HEK293 (cell line): ENCODE results near the gene MBP.
A peak's percentile ranks its signal among the peaks of the same experiment; 100 is the strongest.

ENCODE experiments used
- CTCF ChIA-PET: fragments of 350-600 bp; formaldehyde crosslinking; extraction: SDS; loops from one replicate; lab custom pipeline; 2021; ENCODE audit warnings: antibody characterized with exemption; lab: Yijun Ruan, JAX
- POLR2A ChIA-PET: fragments of 300-600 bp; formaldehyde crosslinking; extraction: SDS; loops from one replicate; lab custom pipeline; 2020; ENCODE audit warnings: antibody characterized with exemption, inconsistent platforms; lab: Yijun Ruan, JAX
- H3K27ac ChIP-seq: fragments of 200-500 bp; sonication (Bioruptor generic); 2 replicates; pipeline ENCODE4 v1.5.1; 2014; ENCODE audit warnings: low read depth, low read length, control low read depth, inconsistent platforms; ENCODE audit errors: extremely low read depth
- H3K36me3 ChIP-seq, 2 experiments: fragments of 200-500 bp in 1 of 2; sonication (Bioruptor generic) in 1 of 2; 1 replicate in 1 of 2; 2 replicates in 1 of 2; pipeline ENCODE4 v1.5.1; 2014 to 2017; ENCODE audit warnings: inconsistent platforms in 2 of 2, low read length in 2 of 2; ENCODE audit not compliant: control insufficient read depth in 2 of 2, insufficient read depth in 1 of 2
- H3K4me1 ChIP-seq: fragments of 200-500 bp; sonication (Bioruptor generic); 2 replicates; pipeline ENCODE4 v1.5.1; 2014; ENCODE audit warnings: mild to moderate bottlenecking, low read length, inconsistent platforms; ENCODE audit not compliant: control insufficient read depth, insufficient read depth
- H3K4me3 ChIP-seq: 2 replicates; pipeline ENCODE4 v1.5.1; 2011; ENCODE audit warnings: low read depth, mild to moderate bottlenecking, control low read depth, low read length, moderate library complexity
- H3K9me3 ChIP-seq: fragments of 200-500 bp; sonication (Bioruptor generic); 2 replicates; pipeline ENCODE4 v1.5.1; 2014; ENCODE audit warnings: low read depth, low read length, inconsistent platforms; ENCODE audit not compliant: control insufficient read depth, insufficient read depth
- OVOL3 ChIP-seq: fragments of 450-650 bp; formaldehyde crosslinking; IDR thresholded peaks from 2 replicates; pipeline ENCODE4 v1.5.1; 2016; ENCODE audit warnings: missing biosample characterization, missing genetic modification characterization
- ZNF112 ChIP-seq: fragments of 450-650 bp; formaldehyde crosslinking; IDR thresholded peaks from 2 replicates; pipeline ENCODE4 v1.5.0; 2017; ENCODE audit warnings: missing biosample characterization, missing genetic modification characterization
- ZNF521 ChIP-seq: fragments of 450-650 bp; formaldehyde crosslinking; IDR thresholded peaks from 2 replicates; pipeline ENCODE4 v1.5.1; 2017; ENCODE audit warnings: missing biosample characterization, mild to moderate bottlenecking, missing genetic modification characterization
- TF ChIP-seq, protein P1 (sequence below): sonication (generic); formaldehyde crosslinking; IDR thresholded peaks from 2 replicates; pipeline ENCODE4 v1.8.1; 2022; ENCODE audit warnings: mild to moderate bottlenecking, moderate library complexity, missing genetic modification reagents
- TF ChIP-seq, protein P2 (sequence below): fragments of 450-650 bp; formaldehyde crosslinking; IDR thresholded peaks from 2 replicates; pipeline ENCODE4 v1.5.1; 2016; ENCODE audit warnings: missing biosample characterization, missing genetic modification characterization
- TF ChIP-seq, protein P3 (sequence below): fragments of 450-650 bp; formaldehyde crosslinking; IDR thresholded peaks from 2 replicates; pipeline ENCODE4 v1.5.1; 2016; ENCODE audit warnings: missing biosample characterization, missing genetic modification characterization, low read depth
- TF ChIP-seq, protein P4 (sequence below): fragments of 450-650 bp; formaldehyde crosslinking; IDR thresholded peaks from 2 replicates; pipeline ENCODE4 v1.5.1; 2016; ENCODE audit warnings: missing biosample characterization, missing genetic modification characterization
- TF ChIP-seq, protein P5 (sequence below): fragments of 450-650 bp; formaldehyde crosslinking; IDR thresholded peaks from 2 replicates; pipeline ENCODE4 v1.5.1; 2016; ENCODE audit warnings: missing biosample characterization, missing genetic modification characterization

Gene MBP

DNA sequence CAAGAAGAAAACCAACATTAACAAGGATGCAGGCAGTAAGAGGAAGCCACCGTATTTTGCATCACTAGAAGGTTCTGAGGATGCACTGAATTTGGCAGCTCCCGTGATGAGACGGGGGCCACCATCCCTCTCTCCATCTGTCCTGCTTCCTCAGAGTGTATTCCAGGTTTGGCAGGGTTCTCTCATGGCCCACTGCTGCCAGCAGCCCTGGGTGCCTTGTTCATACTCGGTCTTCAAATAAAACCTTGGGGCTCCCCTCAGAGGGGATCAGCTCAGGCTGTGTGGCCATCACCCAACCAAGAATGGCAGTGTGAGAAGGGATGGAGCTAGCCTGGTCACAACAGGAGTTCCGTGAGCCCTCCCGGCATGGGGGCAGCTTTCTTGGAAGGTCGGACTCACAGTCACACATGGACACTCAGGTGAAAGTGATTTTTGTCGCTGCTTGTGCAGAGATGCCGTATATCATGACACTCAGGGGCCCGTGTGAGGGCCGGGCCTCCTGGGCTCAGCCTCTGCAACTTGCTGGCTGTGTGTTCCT lies 12.8 kb upstream of the MBP start:
- Histone ChIP-seq H3K9me3 (no peaks in the 10 kb centered on the region; the same call in 1 of the 2 replicates), H3K36me3 (no peaks in the 10 kb centered on the region), H3K27ac (no peak overlapping the region), H3K4me3 (no peak overlapping the region), H3K4me1 (no peaks in the 10 kb centered on the region)
- ChIA-PET CTCF (no interaction called here), POLR2A (interaction anchor here (1.8 kb wide), 1 partner anchor 12 kb away, joined by 4 read pairs; the partner anchor contains the start of gene MBP)
- TF ChIP-seq ZNF521 (tag by site-specific recombination) (no peak), OVOL3 (tag by site-specific recombination) (no peak)
- TF ChIP-seq, protein P1, sequence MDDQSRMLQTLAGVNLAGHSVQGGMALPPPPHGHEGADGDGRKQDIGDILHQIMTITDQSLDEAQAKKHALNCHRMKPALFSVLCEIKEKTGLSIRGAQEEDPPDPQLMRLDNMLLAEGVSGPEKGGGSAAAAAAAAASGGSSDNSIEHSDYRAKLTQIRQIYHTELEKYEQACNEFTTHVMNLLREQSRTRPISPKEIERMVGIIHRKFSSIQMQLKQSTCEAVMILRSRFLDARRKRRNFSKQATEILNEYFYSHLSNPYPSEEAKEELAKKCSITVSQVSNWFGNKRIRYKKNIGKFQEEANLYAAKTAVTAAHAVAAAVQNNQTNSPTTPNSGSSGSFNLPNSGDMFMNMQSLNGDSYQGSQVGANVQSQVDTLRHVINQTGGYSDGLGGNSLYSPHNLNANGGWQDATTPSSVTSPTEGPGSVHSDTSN (CRISPR knock-in tag), result no peak
- TF ChIP-seq, protein P2, sequence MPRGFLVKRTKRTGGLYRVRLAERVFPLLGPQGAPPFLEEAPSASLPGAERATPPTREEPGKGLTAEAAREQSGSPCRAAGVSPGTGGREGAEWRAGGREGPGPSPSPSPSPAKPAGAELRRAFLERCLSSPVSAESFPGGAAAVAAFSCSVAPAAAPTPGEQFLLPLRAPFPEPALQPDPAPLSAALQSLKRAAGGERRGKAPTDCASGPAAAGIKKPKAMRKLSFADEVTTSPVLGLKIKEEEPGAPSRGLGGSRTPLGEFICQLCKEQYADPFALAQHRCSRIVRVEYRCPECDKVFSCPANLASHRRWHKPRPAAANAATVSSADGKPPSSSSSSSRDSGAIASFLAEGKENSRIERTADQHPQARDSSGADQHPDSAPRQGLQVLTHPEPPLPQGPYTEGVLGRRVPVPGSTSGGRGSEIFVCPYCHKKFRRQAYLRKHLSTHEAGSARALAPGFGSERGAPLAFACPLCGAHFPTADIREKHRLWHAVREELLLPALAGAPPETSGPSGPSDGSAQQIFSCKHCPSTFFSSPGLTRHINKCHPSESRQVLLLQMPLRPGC (tag by site-specific recombination), result no peak

DNA sequence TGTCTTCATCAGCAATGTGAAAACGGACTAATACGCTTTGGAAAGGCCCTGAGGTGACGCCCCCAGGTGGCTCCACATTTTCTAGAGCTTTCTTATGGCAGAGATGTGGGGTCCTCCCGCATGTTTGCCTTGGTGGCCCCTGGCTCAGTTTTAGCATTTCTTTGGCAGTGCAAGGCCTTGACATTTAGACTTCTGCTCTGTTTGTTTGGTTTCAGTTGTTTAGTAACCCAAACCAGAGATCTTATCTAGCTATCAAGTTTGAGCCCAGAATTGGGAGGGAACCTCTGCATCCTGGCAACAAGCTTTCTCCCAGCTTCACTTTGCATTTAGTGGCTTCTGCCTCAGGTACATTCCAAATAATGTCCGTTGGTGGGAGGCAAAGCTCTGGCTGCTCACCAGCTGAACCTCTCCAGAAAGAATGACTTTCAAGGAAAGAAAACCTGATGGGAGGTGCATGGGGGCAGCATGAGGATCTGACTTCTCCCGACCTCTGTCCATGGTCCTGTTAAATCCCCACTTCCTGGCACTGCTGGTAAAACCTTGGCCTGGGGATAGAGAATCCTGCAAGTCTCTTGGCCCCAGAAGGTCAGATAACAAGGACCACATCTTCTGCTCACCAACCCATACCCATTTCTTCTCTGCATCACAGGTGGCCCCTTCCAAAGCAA lies 12.0 kb upstream of the MBP start:
- CTCF ChIA-PET, result interaction anchor here (0.6 kb wide), 1 partner anchor 1800 kb away, joined by 3 read pairs; no protein-coding TSS in a partner anchor

DNA sequence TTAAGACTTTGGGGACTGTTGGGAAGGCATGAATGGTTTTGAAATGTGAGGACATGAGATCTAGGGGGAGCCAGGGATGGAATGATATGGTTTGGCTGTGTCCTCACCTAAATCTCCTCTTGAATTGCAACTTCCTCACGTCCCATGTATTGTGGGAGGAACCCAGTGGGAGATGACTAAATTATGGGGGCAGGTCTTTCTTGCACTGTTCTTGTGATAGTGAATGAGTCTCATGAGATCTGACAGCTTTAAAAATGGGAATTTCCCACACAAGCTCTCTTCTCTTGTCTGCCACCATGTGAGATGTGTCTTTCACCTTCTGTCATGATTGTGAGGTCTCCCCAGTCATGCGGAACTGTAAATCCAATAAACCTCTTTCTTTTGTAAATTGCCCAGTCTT lies 11.5 kb upstream of the MBP start:
- Histone ChIP-seq H3K27ac (no peak overlapping the region), H3K4me1 (no peaks in the 10 kb centered on the region), H3K9me3 (no peaks in the 10 kb centered on the region; the same call in 1 of the 2 replicates), H3K36me3 (no peaks in the 10 kb centered on the region), H3K4me3 (no peak overlapping the region)
- CTCF ChIA-PET, result interaction anchor here (0.6 kb wide), 2 partner anchors 99 to 230 kb away, joined by 3 read pairs; no protein-coding TSS in a partner anchor
- TF ChIP-seq, protein P3, sequence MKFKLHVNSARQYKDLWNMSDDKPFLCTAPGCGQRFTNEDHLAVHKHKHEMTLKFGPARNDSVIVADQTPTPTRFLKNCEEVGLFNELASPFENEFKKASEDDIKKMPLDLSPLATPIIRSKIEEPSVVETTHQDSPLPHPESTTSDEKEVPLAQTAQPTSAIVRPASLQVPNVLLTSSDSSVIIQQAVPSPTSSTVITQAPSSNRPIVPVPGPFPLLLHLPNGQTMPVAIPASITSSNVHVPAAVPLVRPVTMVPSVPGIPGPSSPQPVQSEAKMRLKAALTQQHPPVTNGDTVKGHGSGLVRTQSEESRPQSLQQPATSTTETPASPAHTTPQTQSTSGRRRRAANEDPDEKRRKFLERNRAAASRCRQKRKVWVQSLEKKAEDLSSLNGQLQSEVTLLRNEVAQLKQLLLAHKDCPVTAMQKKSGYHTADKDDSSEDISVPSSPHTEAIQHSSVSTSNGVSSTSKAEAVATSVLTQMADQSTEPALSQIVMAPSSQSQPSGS (tag by site-specific recombination), result 0 out of 2 replicates have a peak, but pooled peaks have one; percentile 23
- TF ChIP-seq, protein P4, sequence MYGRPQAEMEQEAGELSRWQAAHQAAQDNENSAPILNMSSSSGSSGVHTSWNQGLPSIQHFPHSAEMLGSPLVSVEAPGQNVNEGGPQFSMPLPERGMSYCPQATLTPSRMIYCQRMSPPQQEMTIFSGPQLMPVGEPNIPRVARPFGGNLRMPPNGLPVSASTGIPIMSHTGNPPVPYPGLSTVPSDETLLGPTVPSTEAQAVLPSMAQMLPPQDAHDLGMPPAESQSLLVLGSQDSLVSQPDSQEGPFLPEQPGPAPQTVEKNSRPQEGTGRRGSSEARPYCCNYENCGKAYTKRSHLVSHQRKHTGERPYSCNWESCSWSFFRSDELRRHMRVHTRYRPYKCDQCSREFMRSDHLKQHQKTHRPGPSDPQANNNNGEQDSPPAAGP (tag by site-specific recombination), result no peak
- POLR2A ChIA-PET, result no interaction called here

More for the DNA sequence above, 12.0 kb upstream of the MBP start:
- POLR2A ChIA-PET, result no interaction called here
- Histone ChIP-seq H3K9me3 (no peaks in the 10 kb centered on the region; the same call in 1 of the 2 replicates), H3K36me3 (no peaks in the 10 kb centered on the region), H3K4me3 (no peak overlapping the region), H3K4me1 (no peaks in the 10 kb centered on the region), H3K27ac (no peak overlapping the region)
- TF ChIP-seq, protein P5, sequence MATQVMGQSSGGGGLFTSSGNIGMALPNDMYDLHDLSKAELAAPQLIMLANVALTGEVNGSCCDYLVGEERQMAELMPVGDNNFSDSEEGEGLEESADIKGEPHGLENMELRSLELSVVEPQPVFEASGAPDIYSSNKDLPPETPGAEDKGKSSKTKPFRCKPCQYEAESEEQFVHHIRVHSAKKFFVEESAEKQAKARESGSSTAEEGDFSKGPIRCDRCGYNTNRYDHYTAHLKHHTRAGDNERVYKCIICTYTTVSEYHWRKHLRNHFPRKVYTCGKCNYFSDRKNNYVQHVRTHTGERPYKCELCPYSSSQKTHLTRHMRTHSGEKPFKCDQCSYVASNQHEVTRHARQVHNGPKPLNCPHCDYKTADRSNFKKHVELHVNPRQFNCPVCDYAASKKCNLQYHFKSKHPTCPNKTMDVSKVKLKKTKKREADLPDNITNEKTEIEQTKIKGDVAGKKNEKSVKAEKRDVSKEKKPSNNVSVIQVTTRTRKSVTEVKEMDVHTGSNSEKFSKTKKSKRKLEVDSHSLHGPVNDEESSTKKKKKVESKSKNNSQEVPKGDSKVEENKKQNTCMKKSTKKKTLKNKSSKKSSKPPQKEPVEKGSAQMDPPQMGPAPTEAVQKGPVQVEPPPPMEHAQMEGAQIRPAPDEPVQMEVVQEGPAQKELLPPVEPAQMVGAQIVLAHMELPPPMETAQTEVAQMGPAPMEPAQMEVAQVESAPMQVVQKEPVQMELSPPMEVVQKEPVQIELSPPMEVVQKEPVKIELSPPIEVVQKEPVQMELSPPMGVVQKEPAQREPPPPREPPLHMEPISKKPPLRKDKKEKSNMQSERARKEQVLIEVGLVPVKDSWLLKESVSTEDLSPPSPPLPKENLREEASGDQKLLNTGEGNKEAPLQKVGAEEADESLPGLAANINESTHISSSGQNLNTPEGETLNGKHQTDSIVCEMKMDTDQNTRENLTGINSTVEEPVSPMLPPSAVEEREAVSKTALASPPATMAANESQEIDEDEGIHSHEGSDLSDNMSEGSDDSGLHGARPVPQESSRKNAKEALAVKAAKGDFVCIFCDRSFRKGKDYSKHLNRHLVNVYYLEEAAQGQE, result peak; percentile 94
- no peak for TF ChIP-seq ZNF112 (tag by site-specific recombination)
